GM12873 (cell line): ENCODE data around the gene ERCC5.

Source experiments
- CTCF ChIP-seq: IDR thresholded peaks from 2 replicates; pipeline ENCODE4 v1.5.1; 2012; ENCODE audit warnings: low read depth, mild to moderate bottlenecking, moderate library complexity, low read length, control low read depth; ENCODE audit not compliant: insufficient read depth; ENCODE audit errors: missing control alignments

The ERCC5 gene

GRCh38 chr13:102812611-102813287 lies 33.1 kb upstream of the ERCC5 start:
- no peak for TF ChIP-seq CTCF

- no peak for TF ChIP-seq CTCF
Measured at GRCh38 chr13:102814025-102814607, 31.7 kb upstream of the ERCC5 start.

- TF ChIP-seq CTCF: no peak
Measured at GRCh38 chr13:102814793-102815192, 31.0 kb upstream of the ERCC5 start.

- no peak for TF ChIP-seq CTCF
Measured at GRCh38 chr13:102815788-102816187, 30.0 kb upstream of the ERCC5 start.

GRCh38 chr13:102816708-102817107 lies 29.1 kb upstream of the ERCC5 start:
- no peak for TF ChIP-seq CTCF

GRCh38 chr13:102817241-102817640 lies 28.6 kb upstream of the ERCC5 start:
- TF ChIP-seq CTCF: no peak

GRCh38 chr13:102817907-102818306 lies 27.9 kb upstream of the ERCC5 start:
- no peak for TF ChIP-seq CTCF

- TF ChIP-seq CTCF: no peak
Measured at GRCh38 chr13:102825400-102825799, 20.4 kb upstream of the ERCC5 start.
